NCI-H1417 (cell line): ENCODE data around the gene PBX1.
A peak's percentile ranks its signal among the peaks of the same experiment; 100 is the strongest.

Experiments
- DNase-seq, 3 experiments: peaks; one replicate each; lab custom pipeline; 2025; lab: John Stamatoyannopoulos, UW

The PBX1 gene

GRCh38 chr1:164867590-164867989, 308.6 kb downstream of the PBX1 start:
- DNase-seq: no peak

- DNase-seq: no peak
These were observed 310.0 kb downstream of the PBX1 start for GRCh38 chr1:164868990-164869389.

DNA sequence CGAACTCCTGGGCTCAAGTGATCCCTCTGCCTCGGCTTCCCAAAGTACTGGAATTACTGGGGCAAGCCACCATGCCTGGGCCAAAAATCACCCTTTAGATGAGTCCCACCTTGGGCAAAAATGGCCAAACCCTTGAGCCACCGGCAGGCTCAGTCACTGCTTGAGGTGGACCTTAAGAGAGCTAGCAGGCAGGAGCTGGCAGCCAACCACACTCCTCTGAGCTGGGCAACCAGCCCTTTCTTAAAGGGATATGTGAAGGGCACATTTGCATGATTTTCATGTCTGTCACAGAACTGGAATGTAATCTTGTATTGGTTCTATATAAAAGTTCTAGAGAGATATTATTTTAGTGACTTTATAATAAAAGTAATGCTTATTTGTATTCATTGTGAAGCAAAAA, 316.5 kb downstream of the PBX1 start:
- DNase-seq: no peak

DNA sequence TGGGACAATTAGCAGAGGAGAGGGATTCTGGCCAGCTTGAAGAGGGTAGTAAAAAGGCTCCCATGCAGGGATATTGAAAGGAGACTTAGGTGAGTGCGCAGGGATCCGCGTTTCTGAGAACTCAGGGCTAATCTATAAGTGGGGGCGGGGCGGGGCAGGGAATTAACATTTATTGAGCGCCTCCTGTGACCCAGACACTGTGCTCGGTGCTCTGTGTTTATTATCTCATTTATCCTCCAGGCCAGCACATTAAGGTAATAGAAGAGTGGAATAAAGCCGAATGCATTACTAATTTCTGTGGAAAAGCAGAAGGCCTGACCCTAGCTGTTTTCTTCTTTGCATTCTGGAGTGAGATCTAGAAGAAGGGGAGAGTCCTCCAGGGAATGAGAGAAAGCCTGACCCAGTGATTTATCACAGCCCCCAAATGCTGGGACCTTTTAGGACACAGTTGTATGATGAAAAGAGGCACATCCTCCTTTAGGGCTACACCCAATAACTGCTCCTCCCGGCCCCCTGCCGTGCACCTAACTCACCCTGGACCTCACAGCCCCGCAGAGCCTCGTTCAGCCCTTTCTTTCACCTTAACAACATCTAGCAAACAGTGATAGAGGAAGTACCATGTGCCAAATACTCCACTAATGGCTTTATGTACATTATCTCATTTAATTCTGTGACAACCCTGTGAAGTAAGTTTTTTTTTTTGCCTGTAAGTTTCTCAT, 317.6 kb downstream of the PBX1 start:
- DNase-seq: no peak

DNA sequence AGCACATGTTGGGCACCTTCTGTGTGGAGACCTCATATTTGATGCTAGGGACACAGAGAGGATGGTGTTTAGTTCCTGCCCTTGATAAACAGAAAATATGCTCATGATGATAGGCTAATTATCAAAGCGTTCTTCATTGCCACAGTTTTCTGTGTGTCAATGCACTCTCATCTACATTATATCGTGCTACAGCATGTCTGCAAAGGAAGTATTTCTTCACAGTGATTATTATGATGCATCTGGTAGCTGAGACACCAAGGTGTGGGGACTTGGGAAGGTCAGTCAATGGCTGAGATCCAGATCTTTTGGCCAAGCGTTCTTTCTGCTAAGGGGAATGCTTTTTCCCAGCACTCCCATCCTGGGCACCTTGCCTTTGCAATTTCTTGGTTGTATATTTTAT, 321.2 kb downstream of the PBX1 start:
- no peak for DNase-seq

DNA sequence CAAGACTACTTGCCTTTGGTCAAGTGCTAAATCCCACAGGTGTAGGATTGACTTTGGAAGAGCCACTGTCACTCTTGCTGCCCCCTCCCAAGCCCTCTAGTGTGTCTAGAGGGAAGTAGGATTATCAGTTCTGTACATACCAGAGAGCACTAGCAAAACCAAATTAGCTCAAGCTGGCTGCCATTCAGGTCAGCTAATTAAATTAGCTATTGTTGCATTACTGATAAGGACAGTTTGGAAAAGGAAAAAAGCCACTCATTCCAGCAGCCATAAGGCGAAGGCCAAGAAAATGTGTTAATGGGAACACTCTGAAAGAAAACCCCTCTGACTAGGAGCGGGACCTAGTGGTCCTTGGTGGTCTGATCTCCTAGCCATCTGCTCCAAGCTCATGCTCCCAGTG, 321.7 kb downstream of the PBX1 start:
- no peak for DNase-seq

DNA sequence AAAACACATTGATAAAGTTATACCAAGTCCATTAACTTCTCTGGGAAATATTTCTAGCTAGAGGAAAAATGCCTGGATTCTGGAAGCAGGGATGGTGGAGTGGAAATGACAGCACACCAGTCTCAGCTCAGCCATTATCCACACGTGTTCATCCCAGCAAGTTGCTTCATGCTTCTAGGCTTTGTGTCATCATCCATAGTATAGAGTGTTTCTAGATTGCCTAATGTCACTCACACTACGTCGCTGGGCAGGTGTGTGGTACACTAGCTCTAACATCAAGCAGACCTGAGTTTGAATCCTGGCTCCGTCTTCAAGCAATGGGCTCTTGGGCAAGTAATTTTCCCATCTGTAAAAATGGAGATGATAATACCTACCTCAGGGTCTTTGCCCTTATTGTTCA, 326.3 kb downstream of the PBX1 start:
- no peak for DNase-seq

- no peak for DNase-seq
These were observed 327.1 kb downstream of the PBX1 start for GRCh38 chr1:164886101-164886500.

DNA sequence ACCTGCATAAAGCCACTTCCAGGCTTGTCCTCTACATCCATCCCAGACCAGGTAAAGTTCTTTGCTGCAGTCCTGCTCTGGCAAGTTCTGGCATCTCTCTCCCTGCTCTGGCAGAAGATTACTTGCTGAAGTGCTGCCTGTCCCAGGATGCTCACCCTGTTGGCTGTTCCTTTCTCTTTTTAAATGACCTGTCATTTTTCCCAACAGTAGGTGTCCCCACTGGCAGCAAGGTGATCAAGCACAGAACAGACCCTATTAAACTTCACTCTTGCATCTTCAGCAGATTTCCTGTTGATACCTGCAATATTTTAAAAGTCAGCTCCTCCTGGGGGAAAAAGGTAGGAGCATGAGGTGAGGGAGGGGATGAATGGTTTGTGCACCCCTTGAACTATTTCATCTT, 332.6 kb downstream of the PBX1 start:
- peak in 1 of 3 experiments; percentile 27 for DNase-seq

DNA sequence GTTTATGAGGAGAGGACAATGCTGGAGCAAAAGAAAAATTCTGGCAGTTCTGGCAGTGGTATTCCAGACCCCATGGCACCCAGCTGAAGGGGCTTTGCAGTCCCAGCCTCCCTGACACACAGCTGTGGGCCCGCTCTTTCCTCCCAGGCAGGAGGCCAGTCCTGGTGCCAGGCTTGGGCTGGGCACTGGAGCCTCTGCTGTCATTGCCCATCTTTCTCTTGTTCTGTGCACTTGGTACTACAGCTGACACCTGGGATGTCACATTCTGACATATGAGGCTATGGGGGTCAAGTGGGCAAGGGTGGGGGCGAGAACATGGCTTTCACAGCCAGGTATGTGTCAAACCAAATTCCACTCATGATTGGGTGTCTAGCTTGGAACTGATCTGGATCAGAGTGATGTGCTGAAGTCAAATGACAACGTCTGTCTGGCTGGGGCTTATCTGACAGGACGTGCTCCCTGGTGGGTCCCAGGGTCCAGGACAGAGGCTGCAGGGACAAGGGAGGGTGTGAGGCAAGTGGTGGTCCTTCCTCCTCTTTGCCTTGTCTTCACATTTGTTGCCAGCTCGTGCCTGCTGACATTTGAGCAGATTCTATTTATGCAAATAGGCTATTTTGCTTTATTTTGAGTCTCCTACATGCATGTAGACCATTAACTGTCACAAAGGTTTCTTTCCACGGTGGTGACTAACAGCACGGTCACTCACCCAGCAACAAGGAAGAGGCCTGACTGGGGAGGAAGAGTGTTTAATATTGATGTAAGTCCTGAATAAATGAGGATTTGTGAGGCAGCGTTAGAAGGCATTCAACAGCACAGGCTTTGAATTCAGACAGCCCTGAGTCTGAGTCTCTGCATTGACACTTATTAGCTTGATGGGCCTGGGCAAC, 336.3 kb downstream of the PBX1 start:
- no peak for DNase-seq

GRCh38 chr1:164901031-164901430, 342.0 kb downstream of the PBX1 start:
- DNase-seq: no peak
